Keratinocyte (primary cell): Measurements from ENCODE around the gene TMEM267. TPM values are rescaled to one million over a fixed set of nuclear protein-coding genes. Genes with fewer than 3 reads are reported as not detected.

ENCODE experiments used
- DNase-seq: peaks from one replicate; pipeline ENCODE4 v3.0.0-alpha.2; 2011; ENCODE audit warnings: low read depth, missing footprints, low spot score
- FAIRE-seq: peaks from 2 replicates; lab custom pipeline; 2011; peaks lifted over from hg19 to GRCh38; lab: Jason Lieb, UNC
- H2AFZ ChIP-seq: 2 replicates; pipeline ENCODE4 v1.6.0; 2012; ENCODE audit warnings: low read length, control low read depth, inconsistent platforms; ENCODE audit not compliant: control insufficient read depth
- H3K27ac ChIP-seq: 2 replicates; pipeline ENCODE4 v1.5.1; 2011; ENCODE audit warnings: low read length; ENCODE audit not compliant: control insufficient read depth, insufficient read depth
- H3K27me3 ChIP-seq: 3 replicates; pipeline ENCODE4 v1.6.0; 2011; ENCODE audit warnings: low read length; ENCODE audit not compliant: control insufficient read depth, insufficient read depth; ENCODE audit errors: extremely low read depth
- H3K36me3 ChIP-seq, 2 experiments: 2 replicates in 1 of 2; 3 replicates in 1 of 2; pipeline ENCODE4 v1.5.1; 2011; ENCODE audit warnings: low read length in 2 of 2, mild to moderate bottlenecking in 1 of 2; ENCODE audit not compliant: control insufficient read depth in 2 of 2, insufficient read depth in 2 of 2; ENCODE audit errors: extremely low read depth in 1 of 2
- H3K4me1 ChIP-seq: 3 replicates; pipeline ENCODE4 v1.5.1; 2011; ENCODE audit warnings: low read length; ENCODE audit not compliant: control insufficient read depth, insufficient read depth; ENCODE audit errors: extremely low read depth
- H3K4me2 ChIP-seq: 3 replicates; pipeline ENCODE4 v1.6.0; 2011; ENCODE audit warnings: low read depth, low read length; ENCODE audit not compliant: control insufficient read depth, insufficient read depth; ENCODE audit errors: extremely low read depth
- H3K4me3 ChIP-seq, 3 experiments: fragments of 200-600 bp in 1 of 3; sonication (generic) in 1 of 3; 2 replicates in 2 of 3; 3 replicates in 1 of 3; pipeline ENCODE4 v1.5.1; 2011 to 2016; ENCODE audit warnings: low read length in 3 of 3, mild to moderate bottlenecking in 3 of 3, control low read depth in 2 of 3, inconsistent platforms in 1 of 3, low read depth in 1 of 3, mixed read lengths in 1 of 3, mixed run types in 1 of 3, moderate library complexity in 1 of 3; ENCODE audit not compliant: control insufficient read depth in 2 of 3, insufficient read depth in 2 of 3; ENCODE audit errors: extremely low read depth in 1 of 3
- H3K79me2 ChIP-seq: 2 replicates; pipeline ENCODE4 v1.6.0; 2012; ENCODE audit warnings: low read length; ENCODE audit not compliant: control insufficient read depth, insufficient read depth
- H3K9ac ChIP-seq: 3 replicates; pipeline ENCODE4 v1.6.0; 2011; ENCODE audit warnings: low read length; ENCODE audit not compliant: control insufficient read depth, insufficient read depth; ENCODE audit errors: extremely low read depth
- H3K9me1 ChIP-seq: 3 replicates; pipeline ENCODE4 v1.6.0; 2011; ENCODE audit warnings: low read length; ENCODE audit not compliant: control insufficient read depth, insufficient read depth; ENCODE audit errors: extremely low read depth
- H3K9me3 ChIP-seq: 2 replicates; pipeline ENCODE4 v1.5.1; 2012; ENCODE audit warnings: low read depth, low read length; ENCODE audit not compliant: control insufficient read depth
- H4K20me1 ChIP-seq: 3 replicates; pipeline ENCODE4 v1.6.0; 2011; ENCODE audit warnings: low read length; ENCODE audit not compliant: control insufficient read depth, insufficient read depth; ENCODE audit errors: extremely low read depth
- CTCF ChIP-seq, 3 experiments: IDR thresholded peaks in 1 of 3; conservative IDR thresholded peaks in 1 of 3; optimal IDR thresholded peaks in 1 of 3; 2 replicates in 2 of 3; 3 replicates in 1 of 3; pipeline versions ENCODE3 to v1.5.1; 2011; ENCODE audit warnings: low read length in 3 of 3, mild to moderate bottlenecking in 3 of 3, moderate library complexity in 2 of 3, control low read depth in 1 of 3, inconsistent platforms in 1 of 3; ENCODE audit not compliant: insufficient read depth in 2 of 3; ENCODE audit errors: extremely low read depth in 1 of 3
- EZH2 ChIP-seq: IDR thresholded peaks from one replicate; pipeline ENCODE4 v1.6.1; 2012; ENCODE audit warnings: inconsistent platforms, mild to moderate bottlenecking, low read length, moderate library complexity
- dilution Hi-C: fragments of 300-500 bp; cut with MboI; formaldehyde crosslinking; loops from one replicate; pipeline ENCODE4 v1.7.0; 2020; ENCODE audit warnings: low sequenced_read_pairs; ENCODE audit not compliant: extremely low pct_ligation_motif_present
- polyA plus RNA-seq, 5 experiments: library from polyadenylated mRNA; depleted of rRNA in 3 of 5; stranded (reverse) in 3 of 5; stranded (forward) in 1 of 5; unstranded in 1 of 5; fragments of >200 nt; gene quantifications; 1 replicate in 1 of 5; 2 replicates in 3 of 5; 3 replicates in 1 of 5; pipeline versions ENCODE4 v1.2.1 to v1.2.3, GENCODE V29; 2011 to 2012; ENCODE audit warnings: missing spikeins in 2 of 5, low read depth in 1 of 5, low replicate concordance in 1 of 5

The TMEM267 gene
- polyA plus RNA-seq, 1 donor (not counting 4 experiments of a cell fraction or from before 2014, with no cell fraction given), result 30.7 TPM

- no peaks in the 10 kb centered on the region for H3K9me3 ChIP-seq
- H3K4me2 ChIP-seq, result no peak overlapping the region
- TF ChIP-seq CTCF (optimal IDR thresholded peaks at IDR 0.05 in 1 of 3, IDR thresholded peaks at IDR 0.05 in 1 of 3, conservative IDR thresholded peaks at IDR 0.05 in 1 of 3; ENCODE audit: extremely low read depth in 1 of 3, insufficient read depth in 2 of 3, low read length in 3 of 3) (no peak), EZH2 (no peak)
- dilution Hi-C loops, result no loop called here
- no peaks in the 10 kb centered on the region for H3K4me1 ChIP-seq
- no peaks in the 10 kb centered on the region for H3K36me3 ChIP-seq
- no peaks in the 10 kb centered on the region for H3K9me1 ChIP-seq
- DNase-seq (no peak), FAIRE-seq (no peak)
- no peak overlapping the region for H3K4me3 ChIP-seq
- H2AFZ ChIP-seq, result no peak overlapping the region
- no peak overlapping the region for H3K9ac ChIP-seq
- no peaks in the 10 kb centered on the region for H3K79me2 ChIP-seq
- H3K27ac ChIP-seq, result no peak overlapping the region
- H3K27me3 ChIP-seq, result no peaks in the 10 kb centered on the region
- H4K20me1 ChIP-seq, result no peaks in the 10 kb centered on the region
Measured at GRCh38 chr5:43411495-43411894, 72.2 kb downstream of the TMEM267 start.

- H3K27ac ChIP-seq, result no peak overlapping the region
- no peaks in the 10 kb centered on the region for H3K27me3 ChIP-seq
- H2AFZ ChIP-seq, result no peak overlapping the region
- FAIRE-seq (no peak), DNase-seq (no peak)
- H3K36me3 ChIP-seq, result no peaks in the 10 kb centered on the region
- no peaks in the 10 kb centered on the region for H3K9me1 ChIP-seq
- no peaks in the 10 kb centered on the region for H4K20me1 ChIP-seq
- no peaks in the 10 kb centered on the region for H3K4me1 ChIP-seq
- dilution Hi-C loops, result no loop called here
- H3K4me2 ChIP-seq, result no peak overlapping the region
- H3K9me3 ChIP-seq, result no peaks in the 10 kb centered on the region
- no peak overlapping the region for H3K9ac ChIP-seq
- no peaks in the 10 kb centered on the region for H3K79me2 ChIP-seq
- H3K4me3 ChIP-seq, result no peak overlapping the region
- no peak for TF ChIP-seq EZH2
- TF ChIP-seq CTCF (optimal IDR thresholded peaks at IDR 0.05 in 1 of 3, IDR thresholded peaks at IDR 0.05 in 1 of 3, conservative IDR thresholded peaks at IDR 0.05 in 1 of 3; ENCODE audit: extremely low read depth in 1 of 3, insufficient read depth in 2 of 3, low read length in 3 of 3), result no peak
Measured at GRCh38 chr5:43410414-43410813, 73.3 kb downstream of the TMEM267 start.
